GM19351 (cell line): ENCODE results near the gene PDGFA.

Source experiments
- ATAC-seq: cut with Tn5 transposase; IDR thresholded peaks from one replicate; pipeline ENCODE4 v1.9.1; 2021; ENCODE audit warnings: mild to moderate bottlenecking, moderate library complexity; ENCODE audit not compliant: unreplicated experiment

Gene PDGFA

DNA sequence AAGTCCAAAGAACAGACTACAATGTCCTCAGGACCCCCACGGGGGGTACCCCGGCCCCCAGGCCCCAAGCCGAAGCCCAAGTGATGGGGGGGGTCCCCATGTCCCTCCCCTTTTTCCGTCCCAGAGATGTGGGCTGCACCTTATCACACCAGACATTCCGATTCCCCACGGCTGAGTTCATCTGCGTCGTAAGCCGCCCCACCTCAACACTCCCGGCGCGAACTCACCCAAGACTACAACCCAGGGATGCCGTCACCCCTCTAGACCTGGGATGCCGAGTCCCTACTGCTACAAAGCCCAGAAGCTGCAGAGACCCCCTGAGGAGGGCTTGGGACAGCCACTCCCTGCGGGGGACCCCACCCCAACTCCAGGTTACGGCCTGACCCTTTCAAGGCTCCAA is 14.5 kb downstream of the PDGFA start:
- no peak for ATAC-seq

DNA sequence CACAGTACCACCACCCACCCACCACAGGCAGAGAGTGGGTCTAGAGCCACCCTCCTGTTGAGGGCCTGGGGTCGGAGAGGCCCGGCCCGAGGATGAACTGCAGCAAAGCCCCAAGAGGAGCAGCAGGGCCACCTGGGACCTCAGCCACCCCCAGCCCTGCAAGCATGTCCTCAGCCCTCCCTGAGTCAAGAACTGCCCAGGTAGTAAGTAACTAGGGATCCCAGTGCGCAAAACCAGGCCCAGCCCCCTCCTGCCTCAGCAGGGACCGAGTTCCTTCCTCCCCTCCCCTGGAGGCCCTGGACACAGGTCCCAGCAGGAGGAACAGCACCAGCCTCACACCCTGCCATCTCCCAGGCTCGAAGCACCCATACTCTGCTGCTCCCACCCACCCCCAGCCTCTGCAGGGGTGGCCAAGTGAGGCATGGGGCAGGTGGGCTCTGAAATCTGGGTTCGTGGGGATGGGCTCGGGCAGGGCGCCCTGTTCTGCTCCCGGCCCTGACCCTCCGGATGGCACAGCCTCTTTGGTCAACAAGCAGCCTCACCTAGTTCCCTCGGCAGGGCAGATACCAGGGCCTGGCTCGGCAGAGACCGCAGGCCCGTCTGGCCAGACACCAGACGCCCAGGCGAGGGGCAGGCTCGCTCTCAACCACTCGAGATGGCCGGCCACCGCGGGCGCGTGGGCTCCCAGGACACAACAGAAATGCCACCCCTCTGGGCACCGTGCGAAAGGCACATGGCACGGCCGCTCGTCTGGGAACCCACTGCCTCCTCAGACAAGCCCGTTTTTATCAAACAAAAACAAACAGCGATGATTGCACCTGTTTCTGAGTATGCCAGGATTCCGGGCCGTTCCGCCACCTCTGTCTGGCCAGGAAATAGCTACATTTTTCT is 15.2 kb downstream of the PDGFA start:
- no peak for ATAC-seq

DNA sequence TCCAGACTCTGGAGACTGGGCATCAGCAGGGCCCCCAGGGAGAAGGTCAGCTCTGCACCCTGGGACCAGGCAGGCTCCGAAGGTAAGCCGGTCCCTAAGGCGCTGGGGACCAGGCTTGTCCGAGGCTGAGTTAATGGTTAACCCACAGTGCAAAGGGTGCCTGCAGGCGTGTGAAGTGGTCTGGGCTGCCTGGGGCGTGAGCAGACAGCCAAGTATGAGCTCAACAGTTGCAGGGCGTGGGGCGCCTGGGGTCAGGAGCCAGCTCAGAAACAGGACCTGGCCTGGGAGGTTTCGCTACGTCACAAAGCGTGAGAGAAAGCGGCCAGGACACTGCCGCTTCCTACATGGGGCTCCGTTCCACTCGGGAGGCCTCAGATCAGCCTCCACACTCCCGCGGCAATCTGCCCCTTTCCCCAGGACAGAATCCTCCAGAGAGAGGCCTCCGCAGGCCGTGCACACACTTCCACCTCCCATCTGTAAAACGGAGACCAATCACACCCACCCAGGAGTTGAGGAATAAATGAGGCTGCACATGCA is 16.0 kb downstream of the PDGFA start:
- no peak for ATAC-seq

DNA sequence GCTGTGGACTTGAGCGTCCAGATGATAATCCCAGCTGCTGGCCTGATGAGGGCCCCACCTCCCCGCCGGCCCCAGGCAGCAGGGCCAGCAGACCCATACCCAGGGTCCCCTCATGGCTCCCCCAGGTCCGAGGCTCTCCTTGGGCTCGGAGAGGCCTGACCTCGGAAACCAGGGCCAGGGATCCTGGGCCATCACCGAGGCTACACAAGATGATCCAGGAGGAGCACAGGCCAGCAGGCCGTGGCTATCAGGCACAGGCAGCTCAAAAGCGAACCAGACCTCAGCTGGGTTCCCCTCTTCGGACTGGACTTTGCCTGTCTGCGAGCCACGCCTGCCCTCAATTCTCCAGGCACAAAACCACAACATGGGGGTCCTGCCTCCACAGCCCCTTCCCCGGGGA is 17.4 kb downstream of the PDGFA start:
- no peak for ATAC-seq

DNA sequence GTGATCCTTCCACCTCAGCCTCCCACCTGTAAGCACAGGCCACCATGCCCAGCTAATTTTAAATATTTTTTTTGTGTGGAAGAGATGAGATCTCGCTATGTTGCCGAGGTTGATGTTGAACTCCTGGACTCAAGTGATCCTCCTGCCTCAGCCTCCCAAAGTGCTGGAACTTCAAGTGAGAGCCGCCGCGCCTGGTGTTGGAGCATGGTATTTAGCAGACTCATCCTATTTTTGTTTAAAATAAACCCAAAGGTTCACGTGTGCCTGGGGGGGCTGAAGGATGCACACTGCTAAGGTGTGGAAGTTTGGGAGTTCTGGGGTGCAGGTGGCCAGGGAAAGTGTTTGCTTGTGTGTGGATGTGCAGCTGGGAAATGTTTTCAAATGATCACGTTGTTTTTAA is 18.1 kb downstream of the PDGFA start:
- ATAC-seq, result no peak

DNA sequence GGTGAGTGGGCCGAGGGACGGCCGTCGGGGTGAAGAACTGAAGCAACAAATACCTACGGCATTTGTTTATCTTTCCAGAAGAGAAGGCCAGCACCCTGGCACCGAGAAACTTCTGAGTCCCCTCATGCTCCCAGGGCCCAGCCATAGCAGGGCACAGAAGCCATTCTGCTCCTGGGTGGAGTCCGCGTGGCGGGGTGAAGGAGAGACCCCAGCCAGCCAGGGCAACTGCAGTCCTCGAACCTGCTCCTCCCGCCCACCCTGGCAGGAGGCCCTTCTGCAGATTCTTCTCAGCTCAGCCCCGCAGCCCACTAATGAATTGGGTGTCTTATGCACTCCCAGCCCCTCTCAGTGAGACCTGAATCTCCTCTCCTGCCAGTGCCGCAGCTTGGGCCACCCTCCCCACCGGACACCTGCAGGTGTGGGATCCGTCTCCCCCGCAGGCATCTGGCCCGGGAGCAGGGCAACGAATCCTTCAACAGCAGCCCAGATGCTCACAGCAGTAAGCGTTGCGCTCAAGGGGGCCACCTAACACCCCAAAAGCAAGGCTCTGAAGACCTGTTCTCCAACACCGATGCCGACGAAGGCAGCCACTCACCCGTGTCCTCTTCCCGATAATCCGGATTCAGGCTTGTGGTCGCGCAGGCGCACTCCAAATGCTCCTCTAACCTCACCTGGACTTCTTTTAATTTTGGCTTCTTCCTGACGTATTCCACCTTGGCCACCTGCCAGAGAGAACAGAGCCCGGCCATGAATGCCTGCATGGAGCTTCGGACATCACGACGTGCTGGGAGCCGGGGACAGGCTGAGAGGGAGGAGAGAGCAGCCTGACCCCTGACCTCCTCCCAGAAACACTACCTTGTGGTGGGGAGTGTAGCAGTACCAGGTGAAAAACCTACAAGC is 18.9 kb downstream of the PDGFA start:
- no peak for ATAC-seq

DNA sequence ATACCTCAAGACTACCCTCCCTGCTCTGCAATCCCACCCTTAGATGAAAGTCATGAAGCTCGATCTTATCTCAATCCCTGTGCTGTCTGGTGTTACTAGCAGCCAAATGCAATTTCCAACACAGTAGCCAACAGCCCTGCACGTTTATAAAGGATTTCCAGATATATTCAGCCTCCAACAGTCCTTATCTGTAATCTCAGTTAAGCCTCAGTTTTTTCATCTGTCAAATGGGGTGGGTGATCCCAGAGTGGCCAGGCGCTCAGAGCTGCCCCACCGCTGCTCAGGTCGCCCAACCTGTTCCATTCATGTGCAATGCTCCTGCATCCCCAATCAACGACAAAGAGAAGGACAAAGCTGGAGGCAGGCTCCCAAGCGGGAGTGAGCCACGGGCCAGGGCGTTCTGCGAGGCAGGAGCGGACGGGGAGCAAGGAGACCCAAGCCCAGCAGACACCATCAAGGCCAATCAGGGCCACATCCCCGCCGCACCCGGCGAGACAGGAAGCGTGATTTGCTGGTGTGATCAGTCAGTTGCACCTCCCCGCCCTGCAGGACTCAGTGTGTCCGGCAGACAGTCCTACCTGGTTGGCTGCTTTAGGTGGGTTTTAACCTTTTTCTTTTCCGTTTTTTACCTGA is 19.7 kb downstream of the PDGFA start:
- ATAC-seq, result no peak

DNA sequence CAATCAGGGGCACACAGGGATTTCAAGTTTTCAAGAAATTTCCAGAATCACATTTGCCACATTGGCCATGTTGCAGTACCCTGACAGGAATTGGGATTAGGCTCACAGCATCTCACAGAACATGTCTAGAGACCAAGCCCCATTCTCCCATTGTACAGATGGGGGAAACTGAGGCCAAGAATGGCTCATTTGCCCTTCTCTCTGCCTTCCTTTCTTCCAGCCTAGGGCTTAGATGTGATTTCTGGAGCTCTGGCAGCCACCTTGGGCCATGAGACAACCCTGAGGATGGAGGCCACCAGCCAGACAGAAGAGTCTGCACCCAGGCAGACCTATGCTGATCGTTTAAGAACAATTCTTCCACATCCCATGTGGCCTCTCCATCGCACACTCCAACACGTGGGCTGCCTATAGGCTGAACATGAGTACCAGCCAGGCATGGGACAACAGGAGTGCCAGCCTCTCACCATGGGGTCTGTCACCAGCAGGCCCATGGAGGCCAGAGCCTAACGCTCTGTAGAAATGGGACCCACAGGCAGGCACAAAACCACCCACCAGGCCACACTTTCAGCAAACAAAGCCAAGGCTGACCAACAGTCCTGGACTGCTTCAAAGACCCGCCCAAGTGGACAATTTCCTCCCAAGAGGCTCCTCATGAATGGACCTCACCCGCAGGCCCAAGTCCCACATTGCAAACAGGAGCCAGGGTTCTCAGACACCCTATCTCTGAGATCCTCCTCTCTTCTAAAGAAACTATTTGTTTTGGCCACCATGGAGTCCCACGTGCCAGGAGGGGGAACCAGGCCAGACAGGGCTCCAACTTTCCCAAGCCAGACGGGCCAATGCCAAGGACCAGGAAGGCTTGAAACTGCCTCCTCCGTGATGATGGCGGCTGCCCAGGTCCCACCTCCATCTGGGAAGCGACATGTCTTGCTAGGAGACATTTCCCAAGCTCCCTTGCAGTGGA is 20.7 kb downstream of the PDGFA start:
- no peak for ATAC-seq

DNA sequence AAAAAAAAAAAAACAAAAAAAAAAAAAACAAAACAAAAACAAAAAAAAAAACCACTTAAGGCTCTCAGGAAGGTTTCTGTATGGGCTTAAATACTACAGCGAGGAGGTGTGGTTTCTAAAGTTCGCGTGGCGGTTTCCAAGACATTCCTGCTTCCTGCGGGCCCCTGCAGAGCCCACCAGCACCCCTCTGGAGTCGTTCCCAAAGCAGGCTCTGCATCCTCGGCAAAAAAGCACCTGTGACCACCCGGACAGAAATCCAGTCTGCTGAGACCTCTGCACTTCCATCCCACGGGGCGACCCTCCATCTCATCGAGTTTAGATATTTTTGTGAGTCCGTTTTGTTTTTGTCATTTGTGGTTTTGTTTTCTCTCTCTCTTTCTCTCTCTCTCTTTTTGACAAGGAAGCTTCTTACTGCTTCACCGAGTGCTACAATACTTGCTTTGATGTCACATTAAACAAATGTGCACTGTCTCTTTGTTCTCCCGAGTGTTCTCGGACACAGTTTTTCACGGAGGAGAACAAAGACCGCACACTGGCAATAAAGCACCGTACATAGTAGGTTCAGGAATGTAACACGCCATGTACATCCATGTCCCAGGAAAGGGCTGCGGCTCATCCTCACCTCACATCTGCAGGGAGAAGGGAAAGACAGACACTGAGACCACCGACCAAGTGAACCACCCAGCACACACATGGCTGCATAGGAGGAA is 21.5 kb downstream of the PDGFA start:
- ATAC-seq, result no peak

DNA sequence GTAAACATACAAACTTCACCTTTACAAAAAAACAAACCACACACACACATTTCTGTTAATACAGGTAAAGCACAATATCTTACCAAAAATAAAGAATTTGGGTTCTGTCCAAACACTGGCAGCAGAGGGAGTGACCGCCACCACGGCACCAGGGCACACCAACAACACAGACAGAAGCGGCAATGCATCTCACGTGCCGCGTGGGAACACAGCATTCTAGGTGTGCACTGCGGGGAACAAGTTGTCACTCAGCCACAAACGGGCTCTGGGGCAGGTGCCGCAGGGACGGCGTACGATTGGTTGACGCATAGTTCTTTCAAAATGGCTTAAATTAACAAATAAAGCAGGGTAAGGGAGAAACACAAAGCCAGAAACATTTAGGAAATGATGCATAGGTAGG is 22.3 kb downstream of the PDGFA start:
- ATAC-seq, result no peak

DNA sequence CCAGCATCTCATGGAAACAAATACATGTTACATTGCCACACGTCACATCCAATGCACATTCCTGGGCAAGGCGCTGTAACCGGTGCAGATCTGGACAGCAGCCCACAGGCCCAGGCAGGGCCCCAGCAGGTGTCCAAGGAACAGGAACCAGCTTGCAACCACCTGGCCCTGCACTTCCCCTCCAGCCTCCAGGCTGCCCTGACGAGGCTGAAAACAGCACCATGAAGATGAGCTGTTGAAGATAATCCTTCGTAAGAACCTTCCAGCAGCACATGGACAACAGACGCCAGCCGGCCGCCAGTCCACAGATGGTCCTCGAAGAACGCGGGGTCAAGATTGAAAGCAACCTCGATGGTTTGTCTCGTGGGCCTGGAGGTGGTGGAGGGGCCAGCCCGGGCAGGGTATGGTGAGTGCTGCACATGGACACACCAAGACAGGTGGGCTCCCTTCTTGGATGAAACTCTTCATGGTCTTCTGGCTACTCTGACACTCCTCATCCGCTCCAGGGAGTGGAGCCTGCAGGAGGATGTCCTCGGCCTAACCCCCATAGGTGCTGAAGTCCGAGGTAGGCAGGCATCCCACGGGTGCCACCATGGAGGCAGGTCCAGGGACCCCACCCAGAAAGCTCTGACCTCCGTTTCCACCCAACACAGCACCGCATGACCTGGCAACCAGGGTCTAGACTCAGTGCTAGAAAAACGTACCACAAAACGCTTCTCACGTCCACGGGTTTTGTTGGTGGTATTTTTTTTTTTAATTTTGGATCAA is 22.9 kb downstream of the PDGFA start:
- ATAC-seq, result no peak

DNA sequence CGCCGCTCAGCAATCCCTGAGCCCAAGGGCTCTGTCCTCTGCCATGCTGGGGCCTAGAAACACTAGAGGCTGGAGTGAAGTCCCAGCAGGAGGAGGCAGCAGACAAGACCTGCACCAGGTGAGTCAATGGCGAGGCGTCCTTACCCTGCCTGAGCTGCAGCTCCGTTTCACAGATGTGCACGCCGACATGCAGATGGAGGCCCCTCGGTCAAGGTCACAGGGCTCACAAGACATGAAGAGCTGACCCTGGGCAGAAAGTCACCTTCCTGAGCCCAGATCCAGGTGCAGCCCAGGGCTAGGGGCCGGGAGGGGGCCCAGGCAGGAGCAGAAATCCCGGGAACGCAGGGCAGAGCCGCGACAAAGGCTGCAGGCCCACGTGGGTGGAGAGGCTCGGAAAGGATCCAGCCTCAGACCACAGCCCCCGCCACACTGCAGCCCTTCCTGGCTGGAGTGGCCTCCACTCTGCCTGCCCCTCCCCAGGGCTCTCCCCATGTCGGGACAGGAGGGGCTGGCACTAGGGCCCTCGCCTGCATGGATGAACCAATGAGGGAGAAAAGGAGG is 23.8 kb downstream of the PDGFA start:
- ATAC-seq, result no peak

DNA sequence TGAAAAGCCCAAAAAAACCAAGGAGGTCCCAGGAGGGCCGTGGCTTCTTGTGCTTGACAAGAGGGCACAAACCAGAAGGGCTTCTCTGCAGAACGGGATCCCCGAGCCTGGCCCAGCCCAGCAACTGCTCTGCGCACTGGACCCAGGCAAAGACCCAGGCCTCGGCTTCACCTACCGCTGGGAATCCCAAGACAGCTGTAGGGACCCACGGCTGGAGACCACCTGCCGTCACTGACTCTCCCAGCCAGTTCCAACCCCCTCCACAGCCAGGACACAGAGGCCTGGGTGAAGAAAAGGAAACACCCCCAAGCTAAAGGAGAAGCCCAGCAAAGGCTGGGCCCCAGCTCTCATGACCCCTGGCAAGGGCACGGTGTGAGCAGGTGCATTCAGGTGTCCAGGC is 24.3 kb downstream of the PDGFA start:
- no peak for ATAC-seq

DNA sequence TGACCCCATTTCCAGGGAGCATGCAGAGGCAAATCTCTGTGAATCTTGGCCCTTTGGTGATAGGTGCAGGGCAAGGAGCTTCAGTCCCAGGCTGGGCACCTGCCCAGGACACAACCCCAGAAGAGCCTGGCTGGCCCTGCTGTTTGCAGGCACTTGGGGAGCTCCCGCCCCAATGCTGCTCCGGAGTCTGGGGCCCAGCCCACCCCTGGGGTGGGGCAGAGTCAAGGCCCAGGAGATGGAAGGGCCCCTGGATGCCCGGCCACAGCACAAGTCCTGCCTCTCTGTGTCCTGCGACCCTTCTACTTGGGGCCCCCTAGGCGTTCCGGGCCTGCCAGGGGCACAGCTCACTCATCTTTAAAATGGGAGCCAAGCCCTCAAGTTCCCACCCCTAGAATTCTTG is 24.7 kb downstream of the PDGFA start:
- no peak for ATAC-seq

DNA sequence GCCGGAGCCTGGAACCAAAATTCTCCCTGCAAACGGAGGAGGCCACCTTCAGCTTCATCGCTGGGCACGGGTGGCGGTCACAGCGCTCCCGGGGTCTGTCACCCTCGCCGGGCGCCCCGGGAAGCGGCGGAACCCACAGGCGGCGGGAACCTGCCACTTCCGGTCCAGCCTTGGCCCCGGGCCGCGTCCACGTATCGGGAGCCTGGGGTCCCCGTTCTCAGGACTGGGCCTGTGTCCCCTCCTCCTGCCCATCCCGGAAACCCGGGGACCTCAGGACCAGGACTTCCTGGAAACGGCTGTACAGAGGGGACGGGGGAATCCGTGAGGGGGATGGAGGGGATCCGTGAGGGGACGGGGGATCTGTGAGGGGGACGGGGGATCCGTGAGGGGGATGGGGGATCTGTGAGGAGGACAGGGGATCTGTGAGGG is 25.4 kb downstream of the PDGFA start:
- ATAC-seq, result no peak

DNA sequence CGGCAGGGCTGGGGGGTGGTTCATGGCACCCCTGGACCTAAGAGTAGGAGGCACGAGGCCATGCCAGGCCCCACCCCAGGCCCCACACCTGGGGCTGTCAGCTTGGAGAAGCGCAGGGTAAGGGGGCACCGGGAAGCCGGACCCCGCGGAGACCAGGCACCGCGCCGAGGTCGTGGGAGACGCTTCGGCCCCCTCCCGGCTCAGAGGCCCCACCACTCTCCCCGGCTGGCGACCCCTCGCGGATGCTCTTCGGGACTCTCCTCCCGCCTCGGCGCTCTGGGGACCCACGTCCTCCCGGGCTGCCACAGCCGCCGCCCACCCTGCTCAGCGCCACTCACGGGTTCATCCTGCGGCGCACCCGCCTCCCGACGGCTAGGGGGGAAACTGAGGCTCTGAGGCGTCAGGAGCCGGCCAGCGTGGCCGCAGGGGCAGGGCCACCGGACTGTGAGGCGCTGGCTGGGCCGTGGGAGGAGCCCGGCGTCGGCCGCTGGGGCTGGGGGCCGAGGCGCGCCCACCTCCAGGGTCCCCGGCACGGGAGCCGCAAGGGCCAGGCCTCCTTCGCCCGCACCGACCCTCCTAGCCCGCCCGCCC is 25.9 kb downstream of the PDGFA start:
- ATAC-seq, result no peak

DNA sequence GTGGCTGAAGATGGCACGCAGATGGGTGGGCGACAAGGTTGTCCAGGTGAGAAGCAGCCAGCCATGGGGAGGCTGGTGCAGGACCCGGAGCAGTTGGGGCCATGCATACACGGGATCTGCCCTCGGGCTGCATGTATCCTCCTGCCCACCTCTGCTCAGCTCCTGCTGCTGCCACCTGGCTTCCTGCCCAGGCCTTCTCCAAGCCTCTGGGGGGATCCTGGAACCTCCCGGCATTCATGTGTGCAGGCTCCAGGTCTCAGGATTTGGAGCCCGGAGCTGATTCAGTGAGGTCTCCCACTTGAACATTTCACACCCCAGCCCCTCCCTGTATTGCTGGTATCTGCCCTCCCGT is 27.0 kb downstream of the PDGFA start:
- no peak for ATAC-seq
